Epithelial cell of prostate (primary cell): ENCODE measurements around the gene SLC4A2.
A peak's percentile ranks its signal among the peaks of the same experiment; 100 is the strongest.

Source experiments
- DNase-seq: peaks from one replicate; pipeline ENCODE4 v3.0.0-alpha.2; 2011; ENCODE audit warnings: low read depth, low spot score
- H3K27ac ChIP-seq: fragments of 450-650 bp; 2 replicates; pipeline ENCODE4 v1.5.1; 2017; ENCODE audit warnings: mild to moderate bottlenecking

SLC4A2 gene

DNA sequence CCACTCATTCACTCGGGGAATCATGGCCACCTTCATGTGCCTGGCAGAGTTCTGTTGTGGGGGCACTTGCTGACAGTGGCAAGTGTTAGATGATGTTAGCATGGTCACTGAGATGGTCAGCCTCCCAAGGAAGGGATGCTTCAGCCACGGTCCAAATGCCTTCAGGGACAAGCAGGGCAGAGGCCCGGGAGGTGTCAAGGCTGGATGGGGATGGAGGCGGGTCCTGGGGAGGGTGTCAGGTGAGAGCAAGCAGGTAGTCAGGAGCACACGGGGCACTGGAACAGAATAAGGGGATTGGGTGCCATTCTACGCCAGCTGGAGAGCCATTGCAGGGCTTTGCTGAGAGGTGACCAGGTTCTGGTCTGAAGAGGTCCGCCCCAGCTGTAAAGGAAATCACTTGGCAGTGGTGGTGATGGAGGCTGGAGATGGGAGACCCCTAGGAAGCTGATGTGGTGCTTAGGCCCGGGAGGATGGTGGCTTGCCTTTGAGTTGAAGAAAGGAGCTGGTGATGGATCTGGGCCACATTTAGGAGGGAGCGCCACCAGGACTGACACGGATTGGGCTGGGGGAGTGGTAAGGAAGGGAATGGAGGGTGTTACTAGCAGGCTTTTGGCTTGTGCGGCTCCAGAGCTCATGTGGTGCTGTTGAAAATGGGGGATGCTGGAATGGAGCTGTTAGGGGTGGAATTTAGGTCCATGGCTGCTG, 51.0 kb downstream of the SLC4A2 start:
- H3K27ac ChIP-seq: no peak overlapping the region
- DNase-seq: no peak

DNA sequence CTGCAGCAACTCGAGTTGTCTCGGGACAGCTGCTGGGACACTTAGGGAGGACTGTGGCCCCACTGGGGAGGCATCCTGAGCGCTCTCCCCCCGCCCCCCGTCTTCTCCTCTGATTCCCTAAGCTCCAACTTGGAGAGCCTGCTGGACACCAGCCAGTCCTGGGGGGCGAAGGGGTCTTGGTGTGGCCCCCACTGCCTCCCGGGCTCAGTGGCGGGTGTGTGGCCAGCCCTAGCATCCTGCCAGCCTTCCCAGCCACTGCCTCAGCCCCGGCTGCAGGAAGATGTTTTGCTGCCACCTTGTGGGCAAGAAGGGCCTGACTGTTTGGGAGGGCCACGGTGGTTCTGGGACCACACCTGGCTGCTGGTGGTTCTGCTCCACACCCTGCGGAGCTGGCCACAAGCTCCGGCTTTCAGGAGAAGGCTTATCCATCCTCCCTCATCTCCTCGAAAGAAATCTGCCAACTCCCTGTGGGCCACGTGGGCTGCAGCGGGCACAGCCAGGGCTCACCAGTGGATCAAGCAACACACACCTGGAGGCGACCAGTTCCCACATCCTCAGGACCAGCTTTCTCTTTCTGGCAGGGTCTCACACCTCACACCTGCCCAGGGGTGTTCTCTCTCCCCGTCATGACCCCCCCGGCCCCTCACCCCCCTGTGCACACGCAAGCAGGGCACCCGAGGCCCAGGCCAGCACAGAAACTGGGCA, 51.7 kb downstream of the SLC4A2 start:
- DNase-seq: no peak
- no peak overlapping the region for H3K27ac ChIP-seq

DNA sequence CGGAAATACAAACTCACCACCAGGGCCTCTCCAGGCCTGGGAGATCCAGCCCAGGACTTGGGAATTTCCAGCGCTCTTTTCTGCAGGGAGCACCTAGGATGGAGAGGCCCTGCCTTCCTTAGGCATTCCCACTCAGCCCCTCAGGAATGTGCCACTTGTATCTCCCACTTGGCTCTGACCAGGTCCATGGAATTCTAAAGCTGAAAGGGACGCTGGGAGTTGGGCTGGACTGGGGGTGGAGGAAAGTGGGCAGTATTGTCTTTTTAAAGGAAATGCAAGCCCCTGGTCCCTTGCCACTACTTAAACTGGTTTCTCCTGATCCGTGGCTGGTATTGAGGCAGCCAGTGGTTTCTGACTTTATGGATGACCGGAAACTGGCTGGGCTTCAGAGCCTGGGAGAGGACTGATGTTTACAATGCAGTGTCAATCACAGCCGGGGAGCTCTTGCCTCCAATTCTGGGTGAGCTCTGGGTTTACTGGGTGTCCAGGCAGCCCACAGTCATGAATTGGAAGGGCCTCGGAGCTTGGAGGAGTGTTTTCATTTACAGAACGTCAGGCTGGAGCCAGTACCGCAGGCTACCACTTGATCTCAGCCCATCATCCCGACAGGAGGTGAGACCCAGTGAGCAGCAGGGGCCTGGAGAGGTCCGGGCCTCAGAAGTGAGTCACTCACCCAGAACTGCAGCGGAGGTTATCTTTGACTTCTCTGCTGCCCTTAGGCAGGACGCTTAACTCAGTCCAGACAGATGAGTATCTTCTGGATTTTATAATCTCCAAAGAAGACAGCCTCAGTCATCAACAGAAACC, 54.2 kb downstream of the SLC4A2 start:
- peak overlapping the region; percentile 92 for H3K27ac ChIP-seq
- no peak for DNase-seq

DNA sequence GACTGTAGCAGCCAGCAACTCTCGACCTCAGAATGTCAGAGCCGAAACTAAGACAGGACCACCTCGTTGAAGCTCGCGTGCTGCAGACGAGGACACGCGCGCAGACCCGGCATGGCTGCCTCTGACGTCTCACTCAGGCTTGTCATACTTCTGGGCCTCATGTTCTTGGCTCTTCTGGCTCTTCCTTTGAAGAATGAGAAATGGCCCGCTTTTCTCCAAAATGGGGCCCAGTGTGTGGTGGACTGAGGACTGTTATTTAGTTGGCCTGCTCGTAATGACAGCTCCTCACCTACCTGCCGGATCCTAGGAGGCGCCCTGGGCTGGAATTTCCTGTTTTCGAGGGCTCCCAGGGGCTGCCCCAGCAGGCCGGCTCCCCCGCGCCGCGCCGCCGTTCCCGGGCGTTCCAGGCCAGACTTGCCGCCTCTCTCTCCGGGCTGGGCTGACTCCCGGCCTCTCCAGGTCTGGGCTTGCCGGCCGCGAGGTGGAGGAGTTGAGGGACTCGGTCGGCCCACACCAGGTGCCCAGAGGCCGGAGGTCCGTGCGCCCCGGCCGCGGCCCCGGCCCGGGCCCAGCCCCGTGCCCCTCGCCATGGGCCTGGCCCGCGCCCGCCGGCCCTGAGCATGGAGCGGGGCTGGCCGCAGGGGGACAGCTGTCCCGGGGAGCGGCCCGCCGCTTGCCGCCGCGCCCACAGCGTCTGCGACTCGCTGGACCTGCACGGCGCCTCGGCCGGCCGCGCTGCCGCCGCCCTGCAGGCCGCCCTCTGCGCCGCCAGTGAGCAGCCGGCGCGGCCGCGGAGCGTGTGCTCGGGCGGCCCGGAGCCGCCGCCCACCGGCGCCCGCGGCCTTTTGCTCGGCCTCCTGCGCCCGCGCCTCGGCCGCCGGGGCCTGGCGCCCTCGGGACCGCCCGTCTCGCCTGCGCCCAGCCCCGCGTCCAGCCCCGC, 55.0 kb downstream of the SLC4A2 start:
- DNase-seq: peak; percentile 18
- peak overlapping the region; percentile 92 for H3K27ac ChIP-seq

DNA sequence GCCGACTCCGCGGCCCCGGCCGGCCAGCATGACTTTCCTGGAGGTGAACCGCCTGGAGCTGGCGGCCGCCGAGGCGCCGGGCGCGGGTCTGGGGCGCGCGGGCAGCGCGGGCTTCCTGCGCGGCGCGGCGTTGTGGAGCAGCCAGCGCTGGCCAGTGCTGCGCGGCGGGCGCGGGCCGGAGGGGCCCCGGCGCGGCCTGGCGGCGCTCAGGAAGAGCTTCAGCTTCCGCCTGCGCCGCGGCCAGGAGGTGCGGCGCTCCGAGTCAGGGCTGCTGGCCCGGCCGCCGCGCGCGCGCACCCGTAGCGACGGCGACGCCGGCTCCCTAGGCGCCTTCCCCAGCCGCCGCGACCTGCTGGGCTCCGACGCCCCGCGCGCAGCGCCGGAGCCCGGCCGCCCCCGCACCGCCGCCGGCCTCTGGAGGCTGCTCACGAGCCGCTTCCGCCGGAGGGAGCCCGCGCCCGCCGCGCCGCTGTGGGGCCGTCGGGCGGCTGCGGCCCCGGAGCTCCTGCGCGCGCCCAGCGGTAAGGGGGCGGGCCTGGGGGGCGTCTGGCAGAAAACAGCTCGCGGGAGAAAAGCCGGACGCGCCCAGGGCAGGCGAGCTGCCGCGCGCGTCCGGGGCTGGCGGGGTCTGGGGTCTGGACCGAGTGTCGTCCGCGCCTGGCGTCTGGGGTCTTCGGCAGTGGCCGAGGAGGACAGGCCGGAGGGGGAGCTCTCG, 55.9 kb downstream of the SLC4A2 start:
- H3K27ac ChIP-seq: peak overlapping the region; percentile 92
- no peak for DNase-seq

DNA sequence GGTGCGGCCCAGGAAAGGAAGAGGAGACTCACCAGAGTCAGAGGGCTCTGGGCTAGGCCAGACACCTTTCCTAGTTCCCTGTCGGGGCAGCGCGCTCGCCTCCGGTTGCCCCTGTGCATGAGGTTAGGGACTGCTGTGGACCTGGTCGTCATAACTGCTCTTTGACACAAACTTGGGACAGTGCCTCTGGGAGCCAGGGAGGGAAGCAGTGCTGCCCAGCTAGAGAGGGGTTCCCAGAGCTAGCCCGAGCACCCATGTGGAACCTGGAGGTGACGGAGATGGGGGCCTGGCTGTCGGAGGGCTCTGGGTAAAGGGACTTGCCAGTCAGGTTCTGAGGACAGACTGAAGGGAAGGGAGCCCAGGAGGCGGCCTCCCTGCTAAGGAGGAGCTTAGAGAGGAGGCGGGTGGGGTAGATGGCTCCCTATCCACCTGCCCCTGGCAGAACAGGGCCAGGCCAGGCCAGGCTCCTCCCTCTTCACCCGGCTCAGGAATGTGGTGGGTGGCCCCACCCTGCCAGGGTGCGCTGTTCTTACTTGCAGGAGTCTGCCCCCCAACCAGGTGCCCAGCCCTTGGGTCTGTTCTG, 56.5 kb downstream of the SLC4A2 start:
- peak overlapping the region; percentile 92 for H3K27ac ChIP-seq
- peak; percentile 92 for DNase-seq

DNA sequence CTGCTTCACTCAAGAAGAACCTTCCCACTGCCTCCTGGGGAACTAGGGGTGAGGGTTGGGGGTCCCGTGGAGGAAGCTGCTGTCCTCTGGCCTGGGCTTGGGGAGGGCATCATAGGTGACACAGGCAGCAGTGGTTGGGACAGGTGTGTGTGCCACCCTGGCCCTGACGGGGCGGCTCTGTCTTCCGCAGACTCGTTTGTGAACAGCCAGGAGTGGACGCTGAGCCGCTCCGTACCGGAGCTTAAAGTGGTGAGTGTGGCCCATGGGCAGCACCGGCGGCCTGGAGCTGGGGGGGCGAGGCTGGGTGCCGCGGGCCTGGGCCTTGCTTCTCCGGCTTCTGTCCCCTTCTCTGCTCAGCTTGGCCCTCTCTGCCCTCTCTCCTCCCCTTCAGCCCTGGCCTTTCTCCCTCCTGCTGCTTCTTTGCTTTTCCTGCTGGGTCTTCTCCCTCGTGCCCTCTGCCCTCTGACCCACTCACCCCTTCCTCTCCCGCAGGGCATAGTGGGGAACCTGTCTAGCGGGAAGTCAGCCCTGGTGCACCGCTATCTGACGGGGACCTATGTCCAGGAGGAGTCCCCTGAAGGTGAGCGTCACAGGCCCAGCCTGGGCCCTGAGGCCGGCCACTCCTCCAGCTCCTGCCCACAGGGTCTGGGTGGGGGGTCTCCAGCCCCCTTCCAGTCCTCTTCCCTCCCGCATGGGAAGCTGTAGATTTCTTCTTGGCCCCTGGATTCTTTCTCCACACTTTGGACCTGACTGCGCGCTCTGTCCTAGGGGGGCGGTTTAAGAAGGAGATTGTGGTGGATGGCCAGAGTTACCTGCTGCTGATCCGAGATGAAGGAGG, 57.4 kb downstream of the SLC4A2 start:
- DNase-seq: no peak
- H3K27ac ChIP-seq: peak overlapping the region; percentile 92

DNA sequence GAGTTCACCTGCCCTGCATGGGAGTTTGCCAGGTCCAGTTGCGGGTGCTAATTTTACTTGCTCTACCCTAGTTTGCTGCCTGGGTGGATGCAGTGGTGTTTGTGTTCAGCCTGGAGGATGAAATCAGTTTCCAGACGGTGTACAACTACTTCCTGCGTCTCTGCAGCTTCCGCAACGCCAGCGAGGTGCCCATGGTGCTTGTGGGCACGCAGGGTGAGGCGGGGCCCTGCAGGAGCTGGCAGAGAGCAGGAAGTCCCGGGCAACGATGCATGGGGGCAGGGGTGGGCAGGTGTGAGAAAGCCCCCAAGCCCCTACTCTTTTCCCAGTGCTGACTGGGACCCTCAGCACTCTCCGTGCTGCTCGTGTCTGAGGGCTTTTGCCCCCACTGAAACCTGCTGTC, 58.2 kb downstream of the SLC4A2 start:
- H3K27ac ChIP-seq: no peak overlapping the region
- no peak for DNase-seq

DNA sequence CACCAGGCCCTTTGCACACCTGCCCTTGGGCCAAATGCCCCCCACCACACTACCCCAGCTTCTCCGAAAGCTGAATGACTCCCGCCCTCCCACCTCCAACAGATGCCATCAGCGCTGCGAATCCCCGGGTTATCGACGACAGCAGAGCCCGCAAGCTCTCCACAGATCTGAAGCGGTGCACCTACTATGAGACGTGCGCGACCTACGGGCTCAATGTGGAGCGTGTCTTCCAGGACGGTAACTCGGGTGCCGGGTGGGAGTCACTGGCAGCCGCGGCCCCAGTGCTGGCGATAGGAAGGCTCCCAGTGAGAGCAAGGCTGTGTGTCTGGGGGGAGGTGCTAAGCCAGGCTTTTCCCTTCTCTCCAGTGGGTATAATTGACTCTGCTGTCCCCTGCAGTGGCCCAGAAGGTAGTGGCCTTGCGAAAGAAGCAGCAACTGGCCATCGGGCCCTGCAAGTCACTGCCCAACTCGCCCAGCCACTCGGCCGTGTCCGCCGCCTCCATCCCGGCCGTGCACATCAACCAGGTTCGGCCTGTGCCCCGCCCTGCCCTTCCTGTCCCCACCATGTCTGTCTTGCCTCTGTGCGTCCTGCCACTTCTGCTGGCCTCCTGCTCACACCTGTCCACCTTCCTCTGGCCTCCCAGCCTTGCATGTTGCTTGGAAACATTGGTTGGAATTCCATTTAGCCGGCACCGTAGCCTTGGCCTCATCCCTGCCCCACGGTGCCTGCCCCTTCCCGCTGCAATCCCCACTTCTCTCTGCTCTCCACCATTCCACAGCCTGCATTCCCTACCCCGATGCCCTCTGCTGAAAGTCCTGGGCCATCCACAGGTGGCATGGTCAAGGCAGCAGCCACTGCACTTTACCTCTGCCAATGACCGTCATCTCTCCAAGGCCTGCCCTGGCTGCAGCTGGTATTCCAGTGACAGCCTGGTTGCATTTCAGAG, 59.0 kb downstream of the SLC4A2 start:
- no peak for DNase-seq

DNA sequence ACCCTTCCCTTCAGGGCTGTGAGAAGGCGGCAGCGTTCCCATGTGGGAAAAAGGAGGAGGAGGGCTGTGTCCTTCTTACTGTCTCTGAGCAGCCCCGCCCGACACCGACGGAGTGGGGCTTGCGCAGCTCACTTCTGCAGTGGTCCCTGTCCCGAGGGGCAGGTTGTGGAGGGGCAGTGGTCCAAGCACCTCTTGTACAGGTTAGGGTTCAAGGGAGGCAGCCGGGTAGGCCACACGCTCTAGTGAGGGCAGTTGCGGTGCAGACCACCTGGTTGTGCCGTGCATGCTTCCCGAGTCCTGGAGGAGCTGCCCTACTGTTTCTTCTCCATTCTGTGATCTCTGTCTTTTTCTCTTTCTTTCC, 59.6 kb downstream of the SLC4A2 start:
- no peak for DNase-seq
- H3K27ac ChIP-seq: no peak overlapping the region

More for the DNA sequence above, 59.0 kb downstream of the SLC4A2 start:
- no peak overlapping the region for H3K27ac ChIP-seq

DNA sequence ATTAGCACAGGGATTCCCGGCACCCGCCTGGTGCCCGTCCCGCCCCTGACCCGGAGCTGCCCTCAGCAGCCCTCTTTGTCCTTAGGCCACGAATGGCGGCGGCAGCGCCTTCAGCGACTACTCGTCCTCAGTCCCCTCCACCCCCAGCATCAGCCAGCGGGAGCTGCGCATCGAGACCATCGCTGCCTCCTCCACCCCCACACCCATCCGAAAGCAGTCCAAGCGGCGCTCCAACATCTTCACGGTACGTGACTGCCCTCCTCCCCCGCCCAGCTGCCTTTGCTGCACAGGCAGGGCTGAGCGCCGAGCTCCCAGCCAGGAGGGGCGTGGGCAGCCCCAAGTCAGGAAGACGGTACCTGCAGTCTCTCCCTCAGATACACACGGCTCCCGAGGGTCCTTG, 60.5 kb downstream of the SLC4A2 start:
- H3K27ac ChIP-seq: no peak overlapping the region
- DNase-seq: no peak

DNA sequence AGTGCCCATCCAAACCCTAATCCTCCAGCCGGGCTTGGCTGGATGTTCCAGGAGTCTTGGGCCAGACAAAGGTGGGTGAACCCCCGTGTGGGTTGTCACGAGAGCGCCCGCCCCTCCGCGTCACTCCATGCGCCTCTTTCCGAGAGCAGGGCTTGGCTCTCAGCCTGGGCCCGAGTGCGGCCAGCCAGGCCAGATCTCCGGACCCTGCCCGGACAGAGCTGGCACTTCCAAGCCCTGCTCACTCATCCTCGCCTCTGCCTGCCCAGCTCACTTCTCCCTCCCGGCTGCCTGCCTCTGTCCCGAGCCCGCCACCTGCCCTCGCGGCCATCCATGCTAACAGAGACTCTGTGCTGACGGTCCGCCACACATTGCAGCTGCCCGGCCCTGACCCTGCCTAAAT, 61.5 kb downstream of the SLC4A2 start:
- no peak overlapping the region for H3K27ac ChIP-seq

DNA sequence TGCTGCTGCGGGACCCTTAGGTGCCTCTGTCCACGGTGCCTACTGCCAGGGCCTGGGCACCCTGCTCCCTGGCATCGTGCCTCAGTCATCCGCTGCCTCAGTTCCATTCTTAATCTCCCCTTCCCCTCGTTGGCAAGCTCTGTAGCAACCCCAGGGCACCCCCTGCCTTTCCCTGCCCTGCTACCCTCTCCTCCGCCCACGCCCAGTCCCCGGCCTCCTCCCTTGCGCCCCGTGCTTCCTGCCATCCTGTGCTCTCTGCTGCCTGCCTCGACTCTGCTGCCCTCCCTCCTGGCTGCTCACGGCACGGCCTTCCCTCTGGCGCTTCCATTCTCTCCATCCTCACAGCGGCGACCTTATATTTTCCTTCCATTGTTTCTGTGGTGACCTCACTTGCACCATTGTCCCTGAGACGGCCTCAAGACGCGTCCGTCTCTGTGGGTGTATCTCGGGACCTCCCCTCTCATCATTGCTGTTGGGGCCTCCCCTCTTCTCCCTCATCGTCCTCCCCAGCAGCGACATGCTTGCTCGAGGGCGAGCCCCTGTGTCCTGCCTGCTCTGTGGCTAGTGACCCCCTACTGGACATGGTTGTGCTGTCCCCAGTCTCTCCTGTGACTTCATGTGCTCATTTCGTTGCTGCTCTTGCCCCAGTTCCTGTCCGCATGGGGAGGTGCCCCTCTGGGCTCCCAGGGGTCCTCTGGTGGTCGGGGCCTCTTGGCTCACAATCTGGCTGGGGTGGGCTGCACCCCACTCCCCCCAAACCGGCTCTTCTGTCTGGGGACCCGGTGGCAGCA, 62.2 kb downstream of the SLC4A2 start:
- no peak for DNase-seq
- no peak overlapping the region for H3K27ac ChIP-seq

More for the DNA sequence above, 61.5 kb downstream of the SLC4A2 start:
- no peak for DNase-seq

DNA sequence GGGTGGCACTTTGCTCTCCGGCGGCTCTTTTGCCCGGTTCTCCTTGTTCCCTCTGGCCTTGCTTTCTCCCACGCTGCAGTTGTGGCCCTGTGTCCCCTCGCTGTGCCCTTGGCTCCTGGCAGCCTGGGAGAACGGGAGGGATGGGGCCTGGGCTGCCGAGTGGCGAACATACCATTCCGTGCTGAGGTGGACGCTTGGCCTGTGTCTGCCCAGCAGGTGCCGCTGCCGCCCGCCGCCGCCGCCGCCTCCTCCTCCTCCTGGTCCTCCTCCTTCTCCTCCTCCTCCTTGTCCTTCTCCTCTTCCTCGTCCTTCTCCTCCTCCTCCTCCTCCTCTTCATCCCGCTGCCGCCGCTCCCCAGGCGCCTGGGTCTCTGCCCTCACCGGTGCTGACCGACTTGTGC, 62.9 kb downstream of the SLC4A2 start:
- no peak overlapping the region for H3K27ac ChIP-seq
- DNase-seq: no peak

DNA sequence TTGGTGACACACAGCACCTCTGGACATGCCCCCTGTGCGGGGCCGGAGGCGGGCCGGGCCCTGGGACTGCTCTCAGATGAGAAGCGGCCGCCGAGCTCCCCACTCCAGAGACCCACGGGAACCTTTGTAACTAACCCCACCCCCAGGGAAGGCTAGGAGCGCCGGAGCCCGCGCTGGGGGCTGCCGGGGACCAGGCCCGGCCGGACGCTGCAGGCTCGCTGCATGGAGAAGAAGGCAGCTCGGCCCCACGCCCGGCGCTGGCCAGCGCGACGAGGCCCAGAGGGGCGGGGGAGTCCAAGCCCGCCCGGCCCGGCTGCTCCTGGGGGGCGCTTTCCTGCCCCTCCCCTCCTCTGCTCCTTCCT, 63.4 kb downstream of the SLC4A2 start:
- no peak overlapping the region for H3K27ac ChIP-seq
- DNase-seq: no peak

DNA sequence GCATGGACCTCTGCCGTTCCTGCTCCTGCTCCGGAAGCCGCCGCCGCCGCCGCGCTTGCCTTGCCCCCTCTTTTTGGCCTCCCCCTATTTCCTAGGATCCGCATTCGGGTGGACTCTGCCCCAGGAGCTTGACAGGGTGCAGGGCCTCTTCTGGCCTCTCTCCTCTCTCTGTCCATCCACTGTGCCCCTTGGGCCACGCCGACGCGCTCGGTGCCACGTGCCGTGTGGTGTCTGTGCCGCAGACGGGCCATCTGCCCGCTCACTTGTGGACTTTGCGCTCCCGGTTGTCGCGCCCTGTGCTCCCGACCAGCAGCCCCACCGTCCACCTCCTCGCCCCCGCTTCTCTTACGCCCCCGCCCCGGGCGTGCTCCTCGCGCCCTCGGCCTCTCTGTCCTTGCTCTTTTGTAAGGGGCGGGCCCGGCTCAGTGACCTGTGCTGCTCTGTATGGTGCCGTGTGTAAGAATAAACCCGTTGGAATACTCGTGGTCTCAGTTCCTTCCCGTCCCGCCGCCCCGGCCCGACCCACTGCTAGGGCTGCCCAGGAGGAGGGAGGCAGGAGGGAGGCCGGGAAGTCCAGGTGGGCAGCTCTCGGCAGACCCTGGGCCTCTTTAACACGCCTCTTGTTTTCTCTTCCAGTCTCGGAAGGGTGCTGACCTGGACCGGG, 63.9 kb downstream of the SLC4A2 start:
- H3K27ac ChIP-seq: no peak overlapping the region
- no peak for DNase-seq
